ENCODE data around the gene IGFBP7.

- TF ChIP-seq, protein P1, sequence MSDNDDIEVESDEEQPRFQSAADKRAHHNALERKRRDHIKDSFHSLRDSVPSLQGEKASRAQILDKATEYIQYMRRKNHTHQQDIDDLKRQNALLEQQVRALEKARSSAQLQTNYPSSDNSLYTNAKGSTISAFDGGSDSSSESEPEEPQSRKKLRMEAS (IDR thresholded peaks at IDR 0.05) = no peak
- TF ChIP-seq CEBPB (IDR thresholded peaks at IDR 0.05) (no peak), JUN (IDR thresholded peaks at IDR 0.05) (no peak), ATOH8 (CRISPR knock-in tag; IDR thresholded peaks at IDR 0.05; ENCODE audit: low read depth) (no peak), CTCF (IDR thresholded peaks at IDR 0.05) (no peak), NFE2L2 (conservative IDR thresholded peaks at IDR 0.05; ENCODE audit: low read length) (no peak)
These were observed 34.8 kb downstream of the IGFBP7 start for GRCh38 chr4:57075367-57075766.
